Medulla oblongata (tissue), 1 donor: Measurements from ENCODE around the gene SPECC1.
"Not testable (repeated sequence)": the region's sequence is repeated elsewhere in the genome, so short reads cannot be mapped to it uniquely, and the experiment has no call there.

Experiments
- DNase-seq: peaks from one replicate; pipeline ENCODE4 v3.0.0-alpha.2; 2015; ENCODE audit errors: extremely low spot score

SPECC1 gene

GRCh38 chr17:20207262-20207985 is 198.3 kb downstream of the SPECC1 start:
- no peak for DNase-seq

- no peak for DNase-seq
These were observed 199.6 kb downstream of the SPECC1 start for GRCh38 chr17:20208717-20209116.

GRCh38 chr17:20210180-20210579 is 201.0 kb downstream of the SPECC1 start:
- no peak for DNase-seq

- no peak for DNase-seq
These were observed 201.5 kb downstream of the SPECC1 start for GRCh38 chr17:20210614-20211013.

- no peak for DNase-seq
These were observed 202.1 kb downstream of the SPECC1 start for GRCh38 chr17:20211246-20211645.

GRCh38 chr17:20213449-20213848 is 204.3 kb downstream of the SPECC1 start:
- no peak for DNase-seq

- DNase-seq = no peak
These were observed 205.6 kb downstream of the SPECC1 start for GRCh38 chr17:20214794-20215193.

- no peak for DNase-seq
These were observed 207.1 kb downstream of the SPECC1 start for GRCh38 chr17:20216154-20216815.

GRCh38 chr17:20216853-20217252 is 207.7 kb downstream of the SPECC1 start:
- DNase-seq = no peak

- DNase-seq = no peak
These were observed 208.5 kb downstream of the SPECC1 start for GRCh38 chr17:20217677-20218076.

- DNase-seq = no peak
These were observed 209.1 kb downstream of the SPECC1 start for GRCh38 chr17:20218272-20218671.

- DNase-seq = no peak
These were observed 214.7 kb downstream of the SPECC1 start for GRCh38 chr17:20223808-20224328.

GRCh38 chr17:20224379-20224778 is 215.2 kb downstream of the SPECC1 start:
- DNase-seq = peak; percentile 51

- DNase-seq = peak; percentile 73
These were observed 216.3 kb downstream of the SPECC1 start for GRCh38 chr17:20225162-20226115.

- peak; percentile 96 for DNase-seq
These were observed 217.8 kb downstream of the SPECC1 start for GRCh38 chr17:20226814-20227482.

- DNase-seq = not testable (repeated sequence)
These were observed 218.7 kb downstream of the SPECC1 start for GRCh38 chr17:20227720-20228370.

- DNase-seq = no peak
These were observed 219.3 kb downstream of the SPECC1 start for GRCh38 chr17:20228410-20228809.

GRCh38 chr17:20228860-20229259 is 219.7 kb downstream of the SPECC1 start:
- DNase-seq = no peak

GRCh38 chr17:20230924-20231323 is 221.8 kb downstream of the SPECC1 start:
- no peak for DNase-seq

GRCh38 chr17:20232611-20233010 is 223.5 kb downstream of the SPECC1 start:
- DNase-seq = no peak

GRCh38 chr17:20234276-20234675 is 225.1 kb downstream of the SPECC1 start:
- no peak for DNase-seq
